Neuronal stem cell (in vitro differentiated cells): ENCODE data around the gene SCNN1B.

Experiments used
- DNase-seq: peaks from one replicate; pipeline ENCODE4 v3.0.0-alpha.2; 2013; ENCODE audit warnings: low spot score
- H2AFZ ChIP-seq: one replicate; pipeline ENCODE4 v1.6.1; 2013; ENCODE audit warnings: mild to moderate bottlenecking, low read length, inconsistent platforms
- H2AK5ac ChIP-seq: 2 replicates; pipeline ENCODE4 v1.6.1; 2013; ENCODE audit warnings: low read depth, mild to moderate bottlenecking, inconsistent platforms, low read length, moderate library complexity, mixed read lengths
- H2BK120ac ChIP-seq: 2 replicates; pipeline ENCODE4 v1.6.1; 2013; ENCODE audit warnings: low read depth, mild to moderate bottlenecking, inconsistent platforms, low read length, moderate library complexity, mixed read lengths
- H2BK12ac ChIP-seq: one replicate; pipeline ENCODE4 v1.6.1; 2013; ENCODE audit warnings: low read length, inconsistent platforms
- H2BK15ac ChIP-seq: 2 replicates; pipeline ENCODE4 v1.6.1; 2013; ENCODE audit warnings: mild to moderate bottlenecking, low read length, inconsistent platforms, mixed read lengths
- H2BK5ac ChIP-seq: one replicate; pipeline ENCODE4 v1.6.1; 2013; ENCODE audit warnings: inconsistent platforms, mild to moderate bottlenecking, low read length, moderate library complexity
- H3K14ac ChIP-seq: one replicate; pipeline ENCODE4 v1.6.1; 2013; ENCODE audit warnings: low read length, inconsistent platforms
- H3K18ac ChIP-seq: 2 replicates; pipeline ENCODE4 v1.6.1; 2013; ENCODE audit warnings: low read length, inconsistent platforms
- H3K23ac ChIP-seq: 2 replicates; pipeline ENCODE4 v1.6.1; 2013; ENCODE audit warnings: low read depth, mild to moderate bottlenecking, mixed read lengths, low read length, inconsistent platforms; ENCODE audit not compliant: poor library complexity
- H3K27ac ChIP-seq: replicated peaks from 3 replicates; pipeline ENCODE4 v1.5.1; 2013; ENCODE audit warnings: low read length, inconsistent platforms
- H3K27me3 ChIP-seq, 3 experiments: 2 replicates each; pipeline ENCODE4 v1.6.1; 2013; ENCODE audit warnings: low read length in 3 of 3, mild to moderate bottlenecking in 2 of 3, inconsistent platforms in 1 of 3, low read depth in 1 of 3, mixed read lengths in 1 of 3, moderate library complexity in 1 of 3; ENCODE audit not compliant: control insufficient read depth in 3 of 3, insufficient read depth in 3 of 3
- H3K36me3 ChIP-seq, 2 donors: replicated peaks in 1 of 2; 2 replicates each; pipeline ENCODE4 v1.6.1; 2013; ENCODE audit warnings: low read length in 2 of 2; ENCODE audit not compliant: control insufficient read depth in 2 of 2, insufficient read depth in 2 of 2
- H3K4ac ChIP-seq: 2 replicates; pipeline ENCODE4 v1.6.1; 2013; ENCODE audit warnings: inconsistent platforms, mild to moderate bottlenecking, low read length, moderate library complexity
- H3K4me1 ChIP-seq, 2 donors: 1 replicate in 1 of 2; 2 replicates in 1 of 2; pipeline ENCODE4 v1.6.1; 2013; ENCODE audit warnings: low read length in 2 of 2, low read depth in 1 of 2; ENCODE audit not compliant: control insufficient read depth in 2 of 2, insufficient read depth in 1 of 2
- H3K4me2 ChIP-seq: one replicate; pipeline ENCODE4 v1.6.1; 2013; ENCODE audit warnings: mild to moderate bottlenecking, low read length, inconsistent platforms; ENCODE audit not compliant: insufficient read depth, poor library complexity, severe bottlenecking
- H3K4me3 ChIP-seq, 2 donors: 2 replicates each; pipeline ENCODE4 v1.5.1; 2013; ENCODE audit warnings: low read length in 2 of 2, mild to moderate bottlenecking in 2 of 2, inconsistent platforms in 1 of 2, moderate library complexity in 1 of 2
- H3K79me1 ChIP-seq: one replicate; pipeline ENCODE4 v1.6.1; 2013; ENCODE audit warnings: low read depth, mild to moderate bottlenecking, inconsistent platforms, low read length, moderate library complexity
- H3K9ac ChIP-seq: one replicate; pipeline ENCODE4 v1.6.1; 2013; ENCODE audit warnings: mild to moderate bottlenecking, low read depth, low read length, inconsistent platforms; ENCODE audit not compliant: poor library complexity
- H3K9me3 ChIP-seq, 2 donors: replicated peaks in 1 of 2; 2 replicates each; pipeline versions ENCODE3 to v1.6.1; 2013; ENCODE audit warnings: low read length in 2 of 2, mild to moderate bottlenecking in 2 of 2, inconsistent platforms in 1 of 2, low read depth in 1 of 2, mixed read lengths in 1 of 2, moderate library complexity in 1 of 2; ENCODE audit not compliant: control insufficient read depth in 2 of 2, insufficient read depth in 1 of 2
- H4K8ac ChIP-seq: one replicate; pipeline ENCODE4 v1.6.1; 2013; ENCODE audit warnings: low read depth, mild to moderate bottlenecking, inconsistent platforms, low read length, moderate library complexity
- H4K91ac ChIP-seq: one replicate; pipeline ENCODE4 v1.6.1; 2013; ENCODE audit warnings: low read length, low read depth, mild to moderate bottlenecking, inconsistent platforms; ENCODE audit not compliant: poor library complexity
- WGBS, 2 donors: extraction: QIAGEN DNeasy Blood & Tissue Kit; methylation state at CpG; one replicate each; pipeline ENCODE4 v1.1.7; 2013; ENCODE audit warnings: missing lambda C conversion rate in 2 of 2, mixed read lengths in 1 of 2; ENCODE audit not compliant: insufficient read length in 2 of 2, insufficient replicate concordance in 1 of 2; ENCODE audit errors: extremely low coverage in 2 of 2; 5-methylcytosine and 5-hydroxymethylcytosine counted together

SCNN1B gene

DNA sequence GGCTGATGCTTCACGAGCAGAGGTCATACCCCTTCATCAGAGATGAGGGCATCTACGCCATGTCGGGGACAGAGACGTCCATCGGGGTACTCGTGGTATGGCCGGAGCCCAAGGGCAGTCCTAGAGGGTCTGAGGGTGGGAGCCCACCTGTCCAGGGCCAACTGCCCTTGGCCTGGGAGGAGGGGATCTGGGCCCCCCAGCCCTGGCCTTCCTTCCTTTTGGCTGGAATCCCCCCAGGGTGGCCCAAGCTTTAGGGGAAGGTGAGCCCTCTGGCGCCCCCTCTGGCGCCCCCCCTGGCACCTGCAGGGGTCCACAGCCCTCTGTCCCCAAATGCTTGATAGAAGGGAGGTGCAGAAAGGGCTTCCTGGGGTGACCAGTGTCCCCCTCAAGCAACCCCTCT lies 69.3 kb downstream of the SCNN1B start:
- Histone ChIP-seq H3K4me2 (no peak overlapping the region), H3K36me3 (no peaks in the 10 kb centered on the region), H3K23ac (peak overlapping the region; percentile 37), H3K14ac (peak overlapping the region; percentile 4), H3K9me3 (no peaks in the 10 kb centered on the region), H2BK5ac (no peak overlapping the region), H3K9ac (no peak overlapping the region), H3K4me1 (no peaks in the 10 kb centered on the region), H4K91ac (no peak overlapping the region), H2BK15ac (no peak overlapping the region), H3K27me3 (no peaks in the 10 kb centered on the region), H2BK12ac (no peak overlapping the region), H3K4me3 (no peak overlapping the region), H4K8ac (no peak overlapping the region), H3K4ac (peak overlapping the region; percentile 85), H2BK120ac (no peak overlapping the region), H3K18ac (peak overlapping the region; percentile 79), H3K27ac (no peak overlapping the region), H2AFZ (no peak overlapping the region), H3K79me1 (peaks cover 1% of the 10 kb centered on the region), H2AK5ac (peak overlapping the region; percentile 3)
- no peak for DNase-seq
- no CpG with 5 or more reads among the region's 9 CpGs for WGBS, 2 donors

DNA sequence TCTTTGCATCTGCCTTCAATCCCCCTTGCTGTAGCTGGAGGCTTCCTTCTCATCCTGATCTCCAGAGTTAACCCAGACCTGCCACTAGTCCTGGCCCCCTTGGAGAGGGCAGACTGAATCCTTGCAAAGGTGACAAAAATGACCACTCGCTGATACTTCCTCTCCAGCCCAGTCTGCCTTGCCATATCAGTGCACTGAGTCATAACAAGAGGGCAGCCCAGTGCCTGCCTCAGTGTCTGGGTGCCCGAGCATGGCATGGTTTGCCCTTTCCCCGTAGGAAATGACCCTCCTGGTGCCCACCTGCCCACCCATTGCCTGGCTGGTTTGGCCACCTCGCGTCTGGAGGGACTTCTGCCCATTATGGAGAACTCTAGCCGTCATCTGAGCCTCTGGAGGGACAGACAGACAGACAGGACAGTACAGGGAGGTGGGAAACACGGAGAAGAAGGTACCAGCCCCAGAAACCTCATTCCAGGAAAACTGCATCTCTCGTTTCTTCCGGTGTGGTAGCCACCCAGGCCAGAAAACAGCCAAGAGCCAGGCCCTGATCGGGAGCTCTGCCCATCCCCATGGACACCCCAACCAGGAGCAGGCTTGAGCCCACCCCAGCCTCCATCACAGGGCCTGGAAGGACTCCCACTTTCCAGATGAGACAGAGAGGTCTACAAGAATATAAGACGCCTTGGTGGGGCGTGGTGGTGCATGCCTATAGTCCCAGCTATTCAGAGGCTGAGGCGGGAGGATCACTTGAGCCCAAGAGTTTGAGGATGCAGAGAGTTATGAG lies 71.5 kb downstream of the SCNN1B start:
- Histone ChIP-seq H2AK5ac (no peak overlapping the region), H4K8ac (no peak overlapping the region), H3K27me3 (peaks cover 0 to 5% (median 0%) of the 10 kb centered on the region in 3 experiments), H3K14ac (no peak overlapping the region), H3K4me2 (no peak overlapping the region), H3K4ac (no peak overlapping the region), H2BK5ac (no peak overlapping the region), H2BK12ac (no peak overlapping the region), H3K4me3 (peak overlapping the region in 1 of 2 donors; percentile 6), H3K27ac (no peak overlapping the region), H2BK120ac (no peak overlapping the region), H3K9ac (no peak overlapping the region), H4K91ac (peak overlapping the region; percentile 5), H2AFZ (no peak overlapping the region), H3K4me1 (no peaks in the 10 kb centered on the region), H2BK15ac (no peak overlapping the region), H3K79me1 (peaks cover 1% of the 10 kb centered on the region), H3K23ac (peak overlapping the region; percentile 11), H3K36me3 (no peaks in the 10 kb centered on the region), H3K18ac (no peak overlapping the region), H3K9me3 (no peaks in the 10 kb centered on the region)
- no CpG with 5 or more reads among the region's 13 CpGs for WGBS, 2 donors
- no peak for DNase-seq

DNA sequence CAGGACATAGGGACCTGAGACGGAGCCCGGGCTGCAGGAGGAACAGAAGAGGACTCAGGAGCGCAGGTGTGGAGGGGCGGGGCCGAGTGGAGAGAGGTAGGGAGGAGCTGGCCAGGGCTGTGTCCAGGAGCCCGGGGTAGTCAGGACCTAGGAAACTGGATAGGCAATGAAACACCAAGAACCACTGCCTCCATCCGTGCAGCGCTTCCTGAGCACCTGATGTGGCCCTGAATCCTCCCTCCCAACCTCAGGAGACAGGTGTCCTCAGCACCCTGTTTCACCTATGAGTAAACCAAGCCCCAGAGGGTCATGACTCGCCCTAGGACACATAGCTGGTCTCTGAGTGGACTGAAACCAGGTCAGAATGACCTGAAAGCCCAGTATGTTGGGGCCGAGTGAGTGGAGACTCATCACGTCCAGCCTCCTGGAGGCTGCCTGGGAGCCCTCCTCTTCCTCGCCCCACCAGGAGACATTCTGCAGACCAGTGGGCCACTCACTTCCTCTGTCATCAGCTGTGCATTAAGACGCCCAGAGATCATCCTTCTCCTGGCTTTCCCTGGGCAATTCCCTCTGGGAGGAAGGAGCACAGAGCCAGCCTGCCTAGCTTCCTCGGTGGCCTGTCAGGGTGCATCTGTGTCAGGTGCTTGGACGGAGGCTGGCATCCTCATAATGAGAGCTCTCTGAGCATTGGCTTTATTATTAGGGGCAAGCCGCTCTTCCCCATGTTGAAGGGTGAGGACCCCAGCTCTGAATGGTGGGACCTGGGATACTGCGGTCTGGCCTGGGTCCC lies 72.8 kb downstream of the SCNN1B start:
- Histone ChIP-seq H3K4me3 (no peak overlapping the region), H4K91ac (no peak overlapping the region), H2BK12ac (peak overlapping the region; percentile 18), H3K18ac (no peak overlapping the region), H2BK120ac (no peak overlapping the region), H3K79me1 (no peaks in the 10 kb centered on the region), H3K9me3 (no peaks in the 10 kb centered on the region), H2BK5ac (no peak overlapping the region), H3K9ac (no peak overlapping the region), H3K14ac (no peak overlapping the region), H2BK15ac (no peak overlapping the region), H3K23ac (no peak overlapping the region), H3K27ac (no peak overlapping the region), H3K36me3 (no peaks in the 10 kb centered on the region), H3K4ac (no peak overlapping the region), H3K4me1 (peaks cover 0 to 5% of the 10 kb centered on the region in 2 donors), H2AK5ac (peak overlapping the region; percentile 65), H4K8ac (no peak overlapping the region), H2AFZ (no peak overlapping the region), H3K27me3 (peaks cover 0 to 5% (median 0%) of the 10 kb centered on the region in 3 experiments), H3K4me2 (no peak overlapping the region)
- no CpG with 5 or more reads among the region's 17 CpGs for WGBS, 2 donors
- no peak for DNase-seq

DNA sequence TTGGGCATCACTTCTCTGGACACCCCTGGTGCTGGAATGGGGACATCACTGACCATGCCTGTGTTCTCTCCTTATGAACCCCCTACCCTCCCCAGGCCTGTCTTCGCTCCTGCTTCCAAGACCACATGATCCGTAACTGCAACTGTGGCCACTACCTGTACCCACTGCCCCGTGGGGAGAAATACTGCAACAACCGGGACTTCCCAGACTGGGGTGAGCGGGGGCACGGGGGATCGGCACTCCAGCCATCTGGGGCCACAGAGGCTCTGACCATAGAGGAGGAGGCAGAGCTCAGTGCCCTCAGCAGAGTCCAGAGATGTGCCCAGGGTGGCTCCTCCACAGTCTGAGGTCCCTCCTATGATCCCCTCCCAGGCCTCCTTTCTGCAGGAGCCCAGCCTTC lies 73.5 kb downstream of the SCNN1B start:
- no CpG with 5 or more reads among the region's 7 CpGs for WGBS, 2 donors
- H4K91ac ChIP-seq: no peak overlapping the region

More for the DNA sequence above, 73.5 kb downstream of the SCNN1B start:
- no peak overlapping the region for H3K4me2 ChIP-seq
- H2BK120ac ChIP-seq: no peak overlapping the region
- H3K14ac ChIP-seq: no peak overlapping the region
- H2BK15ac ChIP-seq: peak overlapping the region; percentile 12
- H3K9me3 ChIP-seq: no peaks in the 10 kb centered on the region
- H3K36me3 ChIP-seq: no peaks in the 10 kb centered on the region
- no peak overlapping the region for H2BK5ac ChIP-seq
- H4K8ac ChIP-seq: no peak overlapping the region
- H3K23ac ChIP-seq: peak overlapping the region; percentile 29
- H3K27me3 ChIP-seq: peaks cover 0 to 5% (median 0%) of the 10 kb centered on the region in 3 experiments
- H3K4me1 ChIP-seq: peaks cover 0 to 6% of the 10 kb centered on the region in 2 donors
- H2AK5ac ChIP-seq: peak overlapping the region; percentile 5
- no peak overlapping the region for H3K9ac ChIP-seq
- no peak overlapping the region for H3K18ac ChIP-seq
- no peak overlapping the region for H3K27ac ChIP-seq
- no peaks in the 10 kb centered on the region for H3K79me1 ChIP-seq
- H3K4me3 ChIP-seq: no peak overlapping the region
- H3K4ac ChIP-seq: no peak overlapping the region
- DNase-seq: no peak
- H2AFZ ChIP-seq: no peak overlapping the region
- H2BK12ac ChIP-seq: no peak overlapping the region
